Smooth muscle cell (in vitro differentiated cells): ENCODE results near the gene OR9Q1. TPM values are rescaled to one million over a fixed set of nuclear protein-coding genes. Genes with fewer than 3 reads are reported as not detected.

ENCODE experiments used
- DNase-seq: peaks from one replicate; lab custom pipeline; 2025; ENCODE audit not compliant: unreplicated experiment; lab: John Stamatoyannopoulos, UW
- H2AFZ ChIP-seq: fragments of 200-600 bp; sonication (generic); 2 replicates; pipeline ENCODE4 v1.6.0; 2016; ENCODE audit warnings: antibody characterized with exemption, low read depth, mild to moderate bottlenecking
- H3F3A ChIP-seq: fragments of 200-600 bp; sonication (generic); 2 replicates; pipeline ENCODE4 v1.6.0; 2017; ENCODE audit warnings: antibody characterized with exemption, low read depth
- H3K27ac ChIP-seq: fragments of 200-600 bp; sonication (generic); 2 replicates; pipeline ENCODE4 v1.5.1; 2016; ENCODE audit warnings: low read depth, mild to moderate bottlenecking
- H3K27me3 ChIP-seq: fragments of 200-600 bp; sonication (generic); 2 replicates; pipeline ENCODE4 v1.6.1; 2016; ENCODE audit warnings: low read depth, mild to moderate bottlenecking
- H3K36me3 ChIP-seq: fragments of 200-600 bp; sonication (generic); 2 replicates; pipeline ENCODE4 v1.5.1; 2016; ENCODE audit warnings: low read depth
- H3K4me1 ChIP-seq: fragments of 200-600 bp; sonication (generic); 2 replicates; pipeline ENCODE4 v1.5.1; 2016; ENCODE audit warnings: low read depth
- H3K4me2 ChIP-seq: fragments of 200-600 bp; sonication (generic); 2 replicates; pipeline ENCODE4 v1.6.0; 2016; ENCODE audit warnings: mild to moderate bottlenecking
- H3K4me3 ChIP-seq: fragments of 200-600 bp; sonication (generic); 2 replicates; pipeline ENCODE4 v1.5.1; 2016; ENCODE audit warnings: mild to moderate bottlenecking
- H3K79me2 ChIP-seq: fragments of 200-600 bp; sonication (generic); 2 replicates; pipeline ENCODE4 v1.6.0; 2016; ENCODE audit warnings: low read depth, mild to moderate bottlenecking
- H3K9ac ChIP-seq: fragments of 200-600 bp; sonication (generic); 2 replicates; pipeline ENCODE4 v1.6.0; 2016; ENCODE audit warnings: low read depth
- H3K9me3 ChIP-seq: fragments of 200-600 bp; sonication (generic); replicated peaks from 2 replicates; pipeline ENCODE4 v1.5.1; 2016; ENCODE audit warnings: low read depth
- H4K20me1 ChIP-seq: fragments of 200-600 bp; sonication (generic); 2 replicates; pipeline ENCODE4 v1.6.0; 2016; ENCODE audit warnings: low read depth
- CTCF ChIP-seq: fragments of 200-600 bp; sonication (generic); IDR thresholded peaks from 2 replicates; pipeline ENCODE4 v1.5.1; 2017; ENCODE audit warnings: borderline replicate concordance, mild to moderate bottlenecking, antibody characterized with exemption; ENCODE audit not compliant: insufficient read depth, poor library complexity, severe bottlenecking
- WGBS: methylation state at CpG from one replicate; pipeline ENCODE4 v1.1.7; 2016; ENCODE audit warnings: low lambda C conversion rate; 5-methylcytosine and 5-hydroxymethylcytosine counted together
- polyA plus RNA-seq: library from polyadenylated mRNA; unstranded; fragments of >200 nt; fragmentation: Nextera tagmentation; extraction: Ambion mirVana; gene quantifications from 2 replicates; pipeline ENCODE4 v1.2.1, GENCODE V29; 2016
- total RNA-seq: library from RNA; depleted of rRNA; stranded (reverse); fragments of >200 nt; gene quantifications from 2 replicates; pipeline ENCODE4 v1.2.3, GENCODE V29; 2014

OR9Q1 gene
- total and polyA plus RNA-seq, 2 experiments from 2014 or later: not detected

- H3K9ac ChIP-seq: no peak overlapping the region
- TF ChIP-seq CTCF: no peak
- H3K4me1 ChIP-seq: no peaks in the 10 kb centered on the region
- no peak overlapping the region for H3K4me2 ChIP-seq
- no peaks in the 10 kb centered on the region for H3K9me3 ChIP-seq
- H3K36me3 ChIP-seq: no peaks in the 10 kb centered on the region
- no peak overlapping the region for H3K27ac ChIP-seq
- H2AFZ ChIP-seq: no peak overlapping the region
- DNase-seq: no peak
- no peak overlapping the region for H3K4me3 ChIP-seq
- no peaks in the 10 kb centered on the region for H3K79me2 ChIP-seq
- no peaks in the 10 kb centered on the region for H4K20me1 ChIP-seq
- WGBS: 87% methylated on average over 4 of the region's 4 CpGs
- no peaks in the 10 kb centered on the region for H3F3A ChIP-seq
- H3K27me3 ChIP-seq: no peaks in the 10 kb centered on the region
These were observed 140.7 kb downstream of the OR9Q1 start for GRCh38 chr11:58164389-58164788.

DNA sequence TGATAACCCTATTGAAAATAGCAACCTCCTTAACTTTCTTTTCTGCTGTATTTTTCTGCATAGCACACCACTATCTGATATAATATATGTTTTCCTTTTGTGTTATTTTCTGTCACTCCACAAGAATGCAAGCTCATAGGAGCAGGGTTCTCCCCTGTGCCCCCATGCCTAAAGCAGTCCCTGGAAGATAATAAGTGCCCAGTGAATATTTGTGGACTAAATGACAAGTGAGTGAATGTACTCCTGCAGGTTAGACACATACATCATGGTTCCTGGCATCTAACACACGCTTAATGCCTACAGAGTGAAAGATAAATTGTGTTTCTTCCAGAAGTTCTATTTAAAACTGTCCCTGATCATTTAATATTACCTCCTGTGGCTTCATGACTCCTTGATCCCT lies 141.3 kb downstream of the OR9Q1 start:
- no peak overlapping the region for H2AFZ ChIP-seq
- no peaks in the 10 kb centered on the region for H3K36me3 ChIP-seq
- no peaks in the 10 kb centered on the region for H3K79me2 ChIP-seq
- no peaks in the 10 kb centered on the region for H3K4me1 ChIP-seq
- H4K20me1 ChIP-seq: no peaks in the 10 kb centered on the region
- no peak overlapping the region for H3K4me2 ChIP-seq
- H3F3A ChIP-seq: no peaks in the 10 kb centered on the region
- no peaks in the 10 kb centered on the region for H3K27me3 ChIP-seq
- no peaks in the 10 kb centered on the region for H3K9me3 ChIP-seq
- WGBS: 91% methylated on average over 1 of the region's 1 CpG
- no peak for TF ChIP-seq CTCF
- DNase-seq: no peak
- no peak overlapping the region for H3K27ac ChIP-seq
- no peak overlapping the region for H3K4me3 ChIP-seq
- no peak overlapping the region for H3K9ac ChIP-seq

GRCh38 chr11:58165504-58166106 lies 141.9 kb downstream of the OR9Q1 start:
- Histone ChIP-seq H3K4me3 (no peak overlapping the region), H3K79me2 (no peaks in the 10 kb centered on the region), H3K27ac (no peak overlapping the region), H3F3A (no peaks in the 10 kb centered on the region), H3K4me1 (no peaks in the 10 kb centered on the region), H3K9me3 (no peaks in the 10 kb centered on the region), H3K4me2 (no peak overlapping the region), H3K9ac (no peak overlapping the region), H3K36me3 (no peaks in the 10 kb centered on the region), H2AFZ (no peak overlapping the region), H3K27me3 (no peaks in the 10 kb centered on the region), H4K20me1 (no peaks in the 10 kb centered on the region)
- no peak for TF ChIP-seq CTCF
- no peak for DNase-seq
- WGBS: 85% methylated on average over 7 of the region's 7 CpGs

DNA sequence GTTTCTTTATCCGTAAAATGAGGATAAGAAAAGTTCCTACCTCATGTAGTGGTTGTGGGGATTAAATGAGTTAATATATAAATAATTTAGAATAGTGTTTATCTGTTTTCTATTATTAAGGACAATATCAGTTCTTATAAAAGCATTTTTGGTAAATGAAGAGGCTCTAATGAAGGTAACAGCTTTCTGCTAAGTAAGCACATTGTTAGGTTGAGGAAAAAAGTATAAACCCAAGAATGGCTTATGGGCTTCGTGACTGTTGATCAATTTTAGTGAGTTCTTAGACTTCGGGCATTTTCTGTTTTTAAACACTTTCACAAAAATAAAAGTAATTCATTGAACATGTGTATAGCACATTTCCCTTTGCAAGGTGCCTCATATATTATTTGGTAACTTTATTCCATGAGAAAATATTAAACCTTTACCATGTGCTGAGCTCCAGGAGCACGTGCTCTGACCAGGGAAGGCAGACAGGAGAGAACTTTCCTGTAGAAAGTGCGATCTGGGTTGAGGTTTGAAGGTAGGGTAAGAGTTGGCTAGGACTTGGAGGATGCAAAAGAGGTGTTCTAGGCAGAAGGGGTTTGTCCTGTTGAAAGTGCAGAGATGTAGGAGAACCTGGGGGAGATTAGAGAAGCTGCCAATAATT lies 153.9 kb downstream of the OR9Q1 start:
- H3K36me3 ChIP-seq: no peaks in the 10 kb centered on the region
- H3K79me2 ChIP-seq: no peaks in the 10 kb centered on the region
- H3K27ac ChIP-seq: no peak overlapping the region
- H3K9me3 ChIP-seq: no peaks in the 10 kb centered on the region
- H4K20me1 ChIP-seq: no peaks in the 10 kb centered on the region
- H3K4me3 ChIP-seq: no peak overlapping the region
- H3F3A ChIP-seq: no peaks in the 10 kb centered on the region
- H2AFZ ChIP-seq: no peak overlapping the region
- DNase-seq: no peak
- no peak overlapping the region for H3K4me2 ChIP-seq
- no peaks in the 10 kb centered on the region for H3K27me3 ChIP-seq
- H3K4me1 ChIP-seq: no peaks in the 10 kb centered on the region
- TF ChIP-seq CTCF: no peak
- WGBS: 83% methylated on average over 5 of the region's 5 CpGs
- no peak overlapping the region for H3K9ac ChIP-seq
